ENCODE measurements around the gene WDR93.

WDR93 gene

GRCh38 chr15:89750560-89751542 lies 60.2 kb downstream of the WDR93 start, which contains the start of gene MESP1:
MESP1 (minus strand) TSS chr15:89751249; CDS start chr15:89751231, 18 bp downstream.
- FAIRE-seq: no peak

GRCh38 chr15:89751748-89752147 lies 61.1 kb downstream of the WDR93 start:
- FAIRE-seq: no peak

GRCh38 chr15:89753855-89754254 lies 63.2 kb downstream of the WDR93 start:
- FAIRE-seq: no peak

- no peak for FAIRE-seq
Measured at GRCh38 chr15:89754361-89755154, 63.9 kb downstream of the WDR93 start.

- no peak for FAIRE-seq
Measured at GRCh38 chr15:89755701-89756100, 65.1 kb downstream of the WDR93 start.

GRCh38 chr15:89756897-89757296 lies 66.3 kb downstream of the WDR93 start:
- FAIRE-seq: no peak

- no peak for FAIRE-seq
Measured at GRCh38 chr15:89758283-89758682, 67.7 kb downstream of the WDR93 start.

- FAIRE-seq: no peak
Measured at GRCh38 chr15:89758981-89759380, 68.4 kb downstream of the WDR93 start.

- no peak for FAIRE-seq
Measured at GRCh38 chr15:89759835-89760234, 69.2 kb downstream of the WDR93 start.

- FAIRE-seq: no peak
Measured at GRCh38 chr15:89760303-89761008, 69.8 kb downstream of the WDR93 start.

- no peak for FAIRE-seq
Measured at GRCh38 chr15:89761009-89761831, 70.6 kb downstream of the WDR93 start.

GRCh38 chr15:89761929-89762328 lies 71.3 kb downstream of the WDR93 start:
- FAIRE-seq: no peak

- FAIRE-seq: no peak
Measured at GRCh38 chr15:89765694-89766093, 75.1 kb downstream of the WDR93 start.

- FAIRE-seq: no peak
Measured at GRCh38 chr15:89766357-89767311, 76.0 kb downstream of the WDR93 start.

- no peak for FAIRE-seq
Measured at GRCh38 chr15:89767411-89767915, 76.9 kb downstream of the WDR93 start.

GRCh38 chr15:89768071-89768500 lies 77.5 kb downstream of the WDR93 start:
- no peak for FAIRE-seq

- no peak for FAIRE-seq
Measured at GRCh38 chr15:89769366-89769765, 78.8 kb downstream of the WDR93 start.

- FAIRE-seq: no peak
Measured at GRCh38 chr15:89770041-89770440, 79.4 kb downstream of the WDR93 start.

GRCh38 chr15:89772932-89773583 lies 82.4 kb downstream of the WDR93 start:
- FAIRE-seq: no peak

- no peak for FAIRE-seq
Measured at GRCh38 chr15:89774492-89774891, 83.9 kb downstream of the WDR93 start.

All from colon (tissue), 2 donors.